ENCODE results near the gene FBXO4.

FBXO4 gene

DNA sequence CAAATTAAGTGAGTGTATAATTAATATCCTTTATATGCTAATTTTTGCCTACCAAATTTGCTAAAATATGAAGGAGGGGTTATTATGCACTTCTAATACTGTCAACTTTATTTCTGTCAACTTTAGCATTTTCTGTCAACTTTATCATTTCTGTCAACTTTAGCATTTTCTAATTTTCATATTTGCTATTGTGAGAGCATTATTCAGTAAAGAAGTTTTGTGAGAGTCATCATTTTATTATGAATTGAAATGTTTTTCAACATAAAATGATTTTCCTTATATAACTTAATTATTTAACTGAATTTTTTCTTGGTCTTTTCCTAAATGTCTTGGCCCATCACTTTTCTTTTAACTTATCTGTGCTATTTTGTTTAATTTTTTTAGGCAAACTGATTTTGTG, 58.2 kb downstream of the FBXO4 start:
- no peak for DNase-seq

DNA sequence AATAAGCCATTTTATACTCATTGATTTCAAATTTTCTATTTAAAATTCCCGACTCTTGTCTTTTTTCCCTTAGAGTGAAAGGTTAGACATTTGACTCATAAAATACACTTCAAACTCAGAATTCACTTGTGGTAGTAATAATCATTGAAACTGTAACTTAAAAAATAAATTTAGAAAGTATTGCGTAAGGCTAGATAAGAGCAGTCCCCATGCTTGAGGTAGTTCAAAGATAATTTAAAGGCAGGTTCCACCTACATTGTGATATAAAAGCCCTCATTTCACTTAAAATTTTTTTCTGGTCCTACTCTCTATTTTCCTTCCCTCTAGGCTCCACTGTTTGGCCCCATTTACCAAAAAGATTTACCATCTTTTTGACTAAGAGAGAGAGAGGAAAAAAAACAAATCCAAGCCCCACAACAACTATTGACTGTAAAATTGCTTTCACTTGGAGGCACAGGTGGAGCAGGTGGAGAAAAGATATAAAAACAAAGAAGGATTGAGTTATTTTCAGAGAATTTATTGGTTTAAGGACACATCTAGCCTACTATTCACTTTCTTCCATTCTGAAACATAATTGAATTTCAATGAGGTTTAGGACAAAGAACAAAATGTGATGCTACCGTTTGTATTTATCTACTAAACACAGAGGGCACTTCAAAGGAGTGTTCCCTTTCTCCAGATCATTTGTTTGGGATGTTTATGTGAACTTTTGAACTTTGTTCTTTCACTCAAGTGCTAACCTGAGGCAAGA, 61.0 kb downstream of the FBXO4 start:
- no peak for DNase-seq

Measured in NCI-H2107 (cell line).